GM23248 (cell line): ENCODE data around the gene PIP4K2C. TPM values are rescaled to one million over a fixed set of nuclear protein-coding genes. Genes with fewer than 3 reads are reported as not detected.

ENCODE experiments used
- polyA plus RNA-seq: library from polyadenylated mRNA; unstranded; fragments of >200 nt; fragmentation: Nextera tagmentation; extraction: Ambion mirVana; gene quantifications from 2 replicates; pipeline ENCODE4 v1.2.1, GENCODE V29; 2016
- total RNA-seq: library from RNA; depleted of rRNA; stranded (reverse); fragments of >200 nt; shearing (Covaris generic); gene quantifications from 2 replicates; pipeline ENCODE4 v1.2.3, GENCODE V29; 2014; rRNA removed

Gene PIP4K2C
- total and polyA plus RNA-seq, 2 experiments from 2014 or later = 22.5 to 27.3 TPM

Other genes with a start within 250 kb of the PIP4K2C start
- gene R3HDM2, start 160.1 kb upstream of the PIP4K2C start, total RNA-seq = 16.9 and 27.6 TPM in 2 replicates
- gene R3HDM2, start 160.1 kb upstream of the PIP4K2C start, polyA plus RNA-seq = 16.2 and 17.0 TPM in 2 replicates
- not detected in 2 replicates for gene INHBC, start 156.4 kb upstream of the PIP4K2C start, total RNA-seq
- gene INHBC, start 156.4 kb upstream of the PIP4K2C start, polyA plus RNA-seq = 0.09 TPM in 1 of 2 replicates, not detected in the other
- 0.65 and 0.76 TPM in 2 replicates for gene INHBE, start 135.9 kb upstream of the PIP4K2C start, total RNA-seq
- 0.23 and 0.24 TPM in 2 replicates for gene INHBE, start 135.9 kb upstream of the PIP4K2C start, polyA plus RNA-seq
- gene GLI1, start 131.4 kb upstream of the PIP4K2C start, total RNA-seq = 0.63 and 1.8 TPM in 2 replicates
- gene GLI1, start 131.4 kb upstream of the PIP4K2C start, polyA plus RNA-seq = 0.89 and 1.0 TPM in 2 replicates
- gene ARHGAP9, start 111.3 kb upstream of the PIP4K2C start, total RNA-seq = 0.11 TPM in 1 of 2 replicates, not detected in the other
- gene ARHGAP9, start 111.3 kb upstream of the PIP4K2C start, polyA plus RNA-seq = 0.48 and 0.61 TPM in 2 replicates
- gene MARS1, start 103.1 kb upstream of the PIP4K2C start, total RNA-seq = 184 and 198 TPM in 2 replicates
- 264 and 272 TPM in 2 replicates for gene MARS1, start 103.1 kb upstream of the PIP4K2C start, polyA plus RNA-seq
- gene DDIT3, start 70.7 kb upstream of the PIP4K2C start, total RNA-seq = 13.2 and 14.7 TPM in 2 replicates
- gene DDIT3, start 70.7 kb upstream of the PIP4K2C start, polyA plus RNA-seq = 36.6 and 42.5 TPM in 2 replicates
- gene MBD6, start 68.4 kb upstream of the PIP4K2C start, total RNA-seq = 2.1 and 2.8 TPM in 2 replicates
- gene MBD6, start 68.4 kb upstream of the PIP4K2C start, polyA plus RNA-seq = 9.7 and 13.0 TPM in 2 replicates
- gene DCTN2, start 44.0 kb upstream of the PIP4K2C start, total RNA-seq = 158 and 202 TPM in 2 replicates
- 141 and 144 TPM in 2 replicates for gene DCTN2, start 44.0 kb upstream of the PIP4K2C start, polyA plus RNA-seq
- gene KIF5A, start 41.1 kb upstream of the PIP4K2C start, total RNA-seq = under 0.01 and 0.11 TPM in 2 replicates
- 0.15 and 0.18 TPM in 2 replicates for gene KIF5A, start 41.1 kb upstream of the PIP4K2C start, polyA plus RNA-seq
- gene DTX3, start 13.6 kb downstream of the PIP4K2C start, total RNA-seq = 12.3 and 19.6 TPM in 2 replicates
- 7.7 and 8.7 TPM in 2 replicates for gene DTX3, start 13.6 kb downstream of the PIP4K2C start, polyA plus RNA-seq
- gene ARHGEF25, start 20.2 kb downstream of the PIP4K2C start, total RNA-seq = 24.2 and 43.0 TPM in 2 replicates
- 0.24 and 0.60 TPM in 2 replicates for gene ARHGEF25, start 20.2 kb downstream of the PIP4K2C start, polyA plus RNA-seq
- gene B4GALNT1, start 42.0 kb downstream of the PIP4K2C start, total RNA-seq = 7.8 and 8.6 TPM in 2 replicates
- gene B4GALNT1, start 42.0 kb downstream of the PIP4K2C start, polyA plus RNA-seq = 4.7 and 5.4 TPM in 2 replicates
- gene OS9, start 102.9 kb downstream of the PIP4K2C start, total RNA-seq = 215 and 329 TPM in 2 replicates
- gene OS9, start 102.9 kb downstream of the PIP4K2C start, polyA plus RNA-seq = 186 and 194 TPM in 2 replicates
- under 0.01 TPM in 1 of 2 replicates, not detected in the other for gene AGAP2, start 147.6 kb downstream of the PIP4K2C start, total RNA-seq
- gene AGAP2, start 147.6 kb downstream of the PIP4K2C start, polyA plus RNA-seq = 0.11 TPM in 1 of 2 replicates, not detected in the other
- 70.8 and 112 TPM in 2 replicates for gene TSPAN31, start 153.8 kb downstream of the PIP4K2C start, total RNA-seq
- gene TSPAN31, start 153.8 kb downstream of the PIP4K2C start, polyA plus RNA-seq = 47.2 and 48.4 TPM in 2 replicates
- 133 and 152 TPM in 2 replicates for gene CDK4, start 161.1 kb downstream of the PIP4K2C start, total RNA-seq
- gene CDK4, start 161.1 kb downstream of the PIP4K2C start, polyA plus RNA-seq = 123 and 137 TPM in 2 replicates
- 0.97 and 1.4 TPM in 2 replicates for gene MARCHF9, start 163.9 kb downstream of the PIP4K2C start, total RNA-seq
- gene MARCHF9, start 163.9 kb downstream of the PIP4K2C start, polyA plus RNA-seq = 0.18 TPM in 1 of 2 replicates, not detected in the other
- gene CYP27B1, start 175.9 kb downstream of the PIP4K2C start, total RNA-seq = 0.86 and 1.0 TPM in 2 replicates
- 0.42 and 0.78 TPM in 2 replicates for gene CYP27B1, start 175.9 kb downstream of the PIP4K2C start, polyA plus RNA-seq
- gene METTL1, start 180.9 kb downstream of the PIP4K2C start, total RNA-seq = 3.7 and 7.3 TPM in 2 replicates
- gene METTL1, start 180.9 kb downstream of the PIP4K2C start, polyA plus RNA-seq = 29.8 and 33.2 TPM in 2 replicates
- gene EEF1AKMT3, start 181.4 kb downstream of the PIP4K2C start, total RNA-seq = 7.0 and 12.4 TPM in 2 replicates
- gene EEF1AKMT3, start 181.4 kb downstream of the PIP4K2C start, polyA plus RNA-seq = 15.0 and 15.7 TPM in 2 replicates
- 13.0 and 37.9 TPM in 2 replicates for gene TSFM, start 191.6 kb downstream of the PIP4K2C start, total RNA-seq
- gene TSFM, start 191.6 kb downstream of the PIP4K2C start, polyA plus RNA-seq = 36.1 and 42.2 TPM in 2 replicates
- gene AVIL, start 227.5 kb downstream of the PIP4K2C start, total RNA-seq = 1.4 and 3.4 TPM in 2 replicates
- 1.9 and 2.4 TPM in 2 replicates for gene AVIL, start 227.5 kb downstream of the PIP4K2C start, polyA plus RNA-seq